SK-N-SH treated with all-trans-retinoic acid at 6 μM for 48 hours (cell line): ENCODE data around the gene SF3B3.

ENCODE experiments used
- ATAC-seq: fragments of 200-7000 bp; cut with Tn5 transposase; 3 replicates; pipeline ENCODE4 v1.9.1; 2020; ENCODE audit warnings: mild to moderate bottlenecking, moderate library complexity
- ARNTL ChIP-seq: fragments of 450-650 bp; formaldehyde crosslinking; IDR thresholded peaks from 2 replicates; pipeline ENCODE4 v1.5.0; 2020; ENCODE audit warnings: low read depth, mild to moderate bottlenecking, moderate library complexity, borderline replicate concordance
- BACH2 ChIP-seq: fragments of 250-450 bp; sonication (Bioruptor Pico); IDR thresholded peaks from 2 replicates; pipeline ENCODE4 v1.9.0; 2021; ENCODE audit warnings: mild to moderate bottlenecking, borderline replicate concordance
- CREB5 ChIP-seq: fragments of 250-450 bp; sonication (Bioruptor Pico); IDR thresholded peaks from 2 replicates; pipeline ENCODE4 v1.5.1; 2020; ENCODE audit warnings: low read depth, mild to moderate bottlenecking, moderate library complexity
- CSDC2 ChIP-seq: fragments of 250-450 bp; sonication (Bioruptor Pico); IDR thresholded peaks from 2 replicates; pipeline ENCODE4 v1.5.0; 2020; ENCODE audit warnings: mild to moderate bottlenecking, moderate library complexity
- ESRRG ChIP-seq: fragments of 250-450 bp; sonication (Bioruptor Pico); IDR thresholded peaks from 2 replicates; pipeline ENCODE4 v1.6.1; 2021; ENCODE audit warnings: mild to moderate bottlenecking
- GLIS3 ChIP-seq: fragments of 250-450 bp; sonication (Bioruptor Pico); IDR thresholded peaks from 2 replicates; pipeline ENCODE4 v1.5.0; 2020; ENCODE audit warnings: mild to moderate bottlenecking, moderate library complexity
- ISL1 ChIP-seq: fragments of 250-450 bp; sonication (Bioruptor Pico); IDR thresholded peaks from 2 replicates; pipeline ENCODE4 v2.1.2; 2022; ENCODE audit warnings: mild to moderate bottlenecking, moderate library complexity
- OSR1 ChIP-seq: fragments of 250-450 bp; sonication (Bioruptor Pico); IDR thresholded peaks from 2 replicates; pipeline ENCODE4 v1.8.0; 2022; ENCODE audit warnings: moderate library complexity, mild to moderate bottlenecking, inconsistent platforms
- PATZ1 ChIP-seq: fragments of 250-450 bp; sonication (Bioruptor Pico); IDR thresholded peaks from 2 replicates; pipeline ENCODE4 v1.8.0; 2020; ENCODE audit warnings: mild to moderate bottlenecking, moderate library complexity, borderline replicate concordance
- POU6F1 ChIP-seq: fragments of 250-450 bp; sonication (Bioruptor Pico); IDR thresholded peaks from 2 replicates; pipeline ENCODE4 v1.8.0; 2021; ENCODE audit warnings: low read depth, mild to moderate bottlenecking, moderate library complexity, borderline replicate concordance
- PPARA ChIP-seq: fragments of 250-450 bp; sonication (Bioruptor Pico); IDR thresholded peaks from 2 replicates; pipeline ENCODE4 v1.5.0; 2020; ENCODE audit warnings: mild to moderate bottlenecking, borderline replicate concordance
- RARB ChIP-seq: fragments of 250-450 bp; sonication (Bioruptor Pico); IDR thresholded peaks from 2 replicates; pipeline ENCODE4 v1.8.0; 2021; ENCODE audit warnings: mild to moderate bottlenecking, moderate library complexity
- SNAI2 ChIP-seq: fragments of 250-450 bp; sonication (Bioruptor Pico); IDR thresholded peaks from 2 replicates; pipeline ENCODE4 v1.5.0; 2020; ENCODE audit warnings: mild to moderate bottlenecking, moderate library complexity
- TCF4 ChIP-seq: fragments of 250-450 bp; sonication (Bioruptor Pico); IDR thresholded peaks from 2 replicates; pipeline ENCODE4 v1.8.0; 2021; ENCODE audit warnings: mild to moderate bottlenecking, moderate library complexity, borderline replicate concordance
- TOX ChIP-seq: fragments of 250-450 bp; sonication (Bioruptor Pico); IDR thresholded peaks from 2 replicates; pipeline ENCODE4 v1.8.0; 2021; ENCODE audit warnings: mild to moderate bottlenecking, moderate library complexity, borderline replicate concordance
- TSHZ2 ChIP-seq: fragments of 250-450 bp; sonication (Bioruptor Pico); IDR thresholded peaks from 2 replicates; pipeline ENCODE4 v1.5.0; 2020; ENCODE audit warnings: mild to moderate bottlenecking, moderate library complexity
- ZC3H10 ChIP-seq: fragments of 250-450 bp; sonication (Bioruptor Pico); IDR thresholded peaks from 2 replicates; pipeline ENCODE4 v1.5.1; 2021; ENCODE audit warnings: mild to moderate bottlenecking, moderate library complexity
- ZFP3 ChIP-seq: fragments of 250-450 bp; sonication (Bioruptor Pico); IDR thresholded peaks from 2 replicates; pipeline ENCODE4 v1.5.0; 2020; ENCODE audit warnings: mild to moderate bottlenecking, moderate library complexity
- ZFP30 ChIP-seq: fragments of 450-650 bp; formaldehyde crosslinking; IDR thresholded peaks from 2 replicates; pipeline ENCODE4 v1.5.0; 2022; ENCODE audit warnings: mild to moderate bottlenecking, moderate library complexity
- ZNF565 ChIP-seq: fragments of 450-650 bp; formaldehyde crosslinking; conservative IDR thresholded peaks from 2 replicates; pipeline ENCODE4 v1.5.0; 2020; ENCODE audit warnings: low read depth, mild to moderate bottlenecking, moderate library complexity
- ZNF70 ChIP-seq: fragments of 450-650 bp; formaldehyde crosslinking; IDR thresholded peaks from 2 replicates; pipeline ENCODE4 v1.5.0; 2020; ENCODE audit warnings: mild to moderate bottlenecking, moderate library complexity

SF3B3 gene

GRCh38 chr16:70551788-70552187 lies 28.2 kb downstream of the SF3B3 start:
- no peak for TF ChIP-seq CREB5 (CRISPR knock-in tag)
- TF ChIP-seq ZNF70 = no peak
- no peak for TF ChIP-seq ESRRG (CRISPR knock-in tag)
- TF ChIP-seq ZC3H10 = no peak
- TF ChIP-seq ZNF565 (CRISPR knock-in tag) = no peak
- no peak for TF ChIP-seq ZFP3 (CRISPR knock-in tag)
- no peak for TF ChIP-seq ARNTL (CRISPR knock-in tag)
- no peak for TF ChIP-seq SNAI2 (CRISPR knock-in tag)
- TF ChIP-seq POU6F1 (CRISPR knock-in tag) = no peak
- TF ChIP-seq PATZ1 (CRISPR knock-in tag) = no peak
- TF ChIP-seq TOX (CRISPR knock-in tag) = no peak
- no peak for TF ChIP-seq TCF4 (CRISPR knock-in tag)
- no peak for TF ChIP-seq ZFP30 (CRISPR knock-in tag)
- no peak for TF ChIP-seq CSDC2
- TF ChIP-seq ISL1 = no peak
- TF ChIP-seq RARB (CRISPR knock-in tag) = no peak
- no peak for ATAC-seq

- no peak for TF ChIP-seq TCF4 (CRISPR knock-in tag)
- TF ChIP-seq ZFP30 (CRISPR knock-in tag) = no peak
- no peak for TF ChIP-seq ZC3H10
- TF ChIP-seq ZNF565 (CRISPR knock-in tag) = no peak
- no peak for TF ChIP-seq ZNF70
- no peak for TF ChIP-seq PATZ1 (CRISPR knock-in tag)
- no peak for TF ChIP-seq TOX (CRISPR knock-in tag)
- TF ChIP-seq ARNTL (CRISPR knock-in tag) = no peak
- TF ChIP-seq BACH2 (CRISPR knock-in tag) = no peak
- TF ChIP-seq CREB5 (CRISPR knock-in tag) = no peak
- no peak for TF ChIP-seq TSHZ2 (CRISPR knock-in tag)
- TF ChIP-seq GLIS3 (CRISPR knock-in tag) = no peak
- no peak for TF ChIP-seq OSR1
- no peak for TF ChIP-seq PPARA (CRISPR knock-in tag)
- no peak for ATAC-seq
Observed at GRCh38 chr16:70552675-70553074, 29.1 kb downstream of the SF3B3 start.
